Measurements from ENCODE around the gene SCIMP.
A peak's percentile ranks its signal among the peaks of the same experiment; 100 is the strongest.
"Not testable (repeated sequence)": the region's sequence is repeated elsewhere in the genome, so short reads cannot be mapped to it uniquely, and the experiment has no call there.

Gene SCIMP

DNA sequence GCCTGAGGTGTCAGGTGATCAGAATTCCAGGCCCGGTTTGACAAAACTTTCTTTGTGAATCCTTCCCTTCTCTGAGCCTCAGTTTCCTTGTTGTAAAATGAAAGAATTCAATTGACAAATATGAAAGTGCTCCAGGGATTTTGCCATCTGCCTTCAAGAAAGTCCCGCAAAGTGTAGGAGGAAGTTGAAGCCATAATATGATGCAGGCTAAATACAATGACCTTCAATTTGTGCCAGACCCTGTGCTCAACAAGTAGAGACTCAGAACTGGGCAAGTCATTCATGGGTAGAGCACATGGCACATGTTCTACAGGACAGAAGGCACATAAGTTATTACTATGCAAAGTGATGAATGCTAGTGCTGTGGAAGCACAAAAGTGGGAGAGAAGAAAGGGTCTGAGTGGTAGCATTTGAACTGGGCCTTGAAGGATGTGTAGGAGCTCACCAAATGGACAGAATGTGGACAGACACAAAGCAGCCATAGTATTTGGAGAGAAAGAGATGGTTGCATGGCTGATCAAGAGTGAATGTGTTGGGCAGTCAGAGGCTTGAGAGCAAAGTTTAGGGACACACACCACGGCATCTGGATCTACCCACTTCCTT is 2.4 kb upstream of the SCIMP start:
- H3K27ac ChIP-seq, result no peak overlapping the region
- TF ChIP-seq, protein P1, sequence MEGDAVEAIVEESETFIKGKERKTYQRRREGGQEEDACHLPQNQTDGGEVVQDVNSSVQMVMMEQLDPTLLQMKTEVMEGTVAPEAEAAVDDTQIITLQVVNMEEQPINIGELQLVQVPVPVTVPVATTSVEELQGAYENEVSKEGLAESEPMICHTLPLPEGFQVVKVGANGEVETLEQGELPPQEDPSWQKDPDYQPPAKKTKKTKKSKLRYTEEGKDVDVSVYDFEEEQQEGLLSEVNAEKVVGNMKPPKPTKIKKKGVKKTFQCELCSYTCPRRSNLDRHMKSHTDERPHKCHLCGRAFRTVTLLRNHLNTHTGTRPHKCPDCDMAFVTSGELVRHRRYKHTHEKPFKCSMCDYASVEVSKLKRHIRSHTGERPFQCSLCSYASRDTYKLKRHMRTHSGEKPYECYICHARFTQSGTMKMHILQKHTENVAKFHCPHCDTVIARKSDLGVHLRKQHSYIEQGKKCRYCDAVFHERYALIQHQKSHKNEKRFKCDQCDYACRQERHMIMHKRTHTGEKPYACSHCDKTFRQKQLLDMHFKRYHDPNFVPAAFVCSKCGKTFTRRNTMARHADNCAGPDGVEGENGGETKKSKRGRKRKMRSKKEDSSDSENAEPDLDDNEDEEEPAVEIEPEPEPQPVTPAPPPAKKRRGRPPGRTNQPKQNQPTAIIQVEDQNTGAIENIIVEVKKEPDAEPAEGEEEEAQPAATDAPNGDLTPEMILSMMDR (IDR thresholded peaks at IDR 0.05), result no peak
- TF ChIP-seq ZFX (IDR thresholded peaks at IDR 0.05; ENCODE audit: borderline replicate concordance), result no peak

GRCh38 chr17:5233492-5233891 is 1.2 kb downstream of the SCIMP start:
- peak overlapping the region; percentile 97 for H3K27ac ChIP-seq

DNA sequence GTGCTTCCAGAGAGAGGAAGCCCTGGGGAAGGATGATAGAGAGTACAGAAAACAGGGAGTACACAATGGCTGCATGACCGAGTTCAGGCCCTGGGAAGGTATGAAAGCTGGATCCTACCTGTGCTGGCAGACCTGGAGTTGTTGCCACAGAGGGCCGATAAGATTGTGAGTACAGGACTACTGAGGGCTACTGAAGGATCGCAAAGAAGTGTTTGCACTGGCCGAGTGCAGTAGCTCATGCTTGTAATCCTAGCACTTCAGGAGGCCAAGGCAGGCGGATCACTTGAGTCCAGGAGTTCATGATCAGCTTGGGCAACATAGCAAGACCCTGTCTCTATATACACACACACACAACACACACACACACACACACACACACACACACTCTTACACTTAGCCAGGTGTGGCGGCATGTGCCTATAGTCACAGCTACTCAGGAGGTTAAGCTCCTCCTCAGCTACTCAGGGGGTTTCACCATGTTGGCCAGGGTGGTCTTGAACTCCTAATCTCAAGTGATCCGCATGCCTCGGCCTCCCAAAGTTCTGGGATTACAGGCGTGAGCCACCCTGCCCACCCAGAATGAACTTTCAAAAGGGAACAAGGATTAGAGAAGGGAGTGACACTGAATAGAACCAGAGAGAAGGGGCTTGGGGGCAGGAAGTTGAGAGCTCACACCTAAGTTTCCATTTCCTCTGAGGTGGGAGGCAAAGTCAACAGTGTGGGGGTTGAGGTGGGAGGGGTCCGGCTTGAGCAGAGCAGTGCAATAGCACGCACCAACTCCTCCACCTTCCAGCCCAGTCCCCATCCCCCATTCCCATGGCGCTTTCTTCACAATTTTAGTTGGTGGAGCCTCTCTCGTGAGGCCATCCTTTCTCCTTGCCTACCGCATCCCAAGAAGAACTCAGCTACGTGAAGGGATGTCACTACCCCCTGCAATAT is 7.5 kb downstream of the SCIMP start:
- peak overlapping the region; percentile 97; the same call in 1 of the 2 replicates for H3K27ac ChIP-seq
- TF ChIP-seq ZFX (IDR thresholded peaks at IDR 0.05; ENCODE audit: borderline replicate concordance), result no peak
- TF ChIP-seq, protein P1 (IDR thresholded peaks at IDR 0.05), result no peak

GRCh38 chr17:5225668-5226457 is 8.8 kb downstream of the SCIMP start:
- no peak for TF ChIP-seq ZFX (IDR thresholded peaks at IDR 0.05; ENCODE audit: borderline replicate concordance)
- TF ChIP-seq, protein P1 (IDR thresholded peaks at IDR 0.05), result no peak
- H3K27ac ChIP-seq, result no peak overlapping the region; the same call in 1 of the 2 replicates

- H3K27ac ChIP-seq, result not testable (repeated sequence)
These were observed 12.7 kb downstream of the SCIMP start for GRCh38 chr17:5221912-5222311.

GRCh38 chr17:5220074-5220473 is 14.6 kb downstream of the SCIMP start:
- peak overlapping the region; percentile 8; the same call in 1 of the 2 replicates for H3K27ac ChIP-seq
- TF ChIP-seq, protein P1 (IDR thresholded peaks at IDR 0.05), result no peak
- no peak for TF ChIP-seq ZFX (IDR thresholded peaks at IDR 0.05; ENCODE audit: borderline replicate concordance)

DNA sequence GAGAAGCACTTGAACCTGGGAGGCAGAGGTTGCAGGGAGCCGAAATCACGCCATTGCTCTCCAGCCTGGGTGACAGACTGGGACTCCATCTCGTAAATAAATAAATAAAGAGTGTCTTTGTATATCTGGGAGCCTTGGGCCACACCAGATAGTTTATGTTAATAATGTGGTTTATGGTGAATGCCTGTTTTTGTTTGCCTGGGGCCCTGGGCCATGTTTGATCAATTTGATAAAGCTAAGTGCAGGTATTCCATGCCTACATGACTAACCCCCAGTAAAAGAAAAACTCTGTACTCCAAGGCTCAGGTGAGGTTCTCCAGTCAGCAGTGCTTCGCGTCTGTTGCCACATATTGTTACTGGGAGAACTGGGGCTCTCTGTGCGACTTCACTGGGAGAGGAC is 15.1 kb downstream of the SCIMP start:
- H3K27ac ChIP-seq, result peak overlapping the region; percentile 8; the same call in 1 of the 2 replicates

DNA sequence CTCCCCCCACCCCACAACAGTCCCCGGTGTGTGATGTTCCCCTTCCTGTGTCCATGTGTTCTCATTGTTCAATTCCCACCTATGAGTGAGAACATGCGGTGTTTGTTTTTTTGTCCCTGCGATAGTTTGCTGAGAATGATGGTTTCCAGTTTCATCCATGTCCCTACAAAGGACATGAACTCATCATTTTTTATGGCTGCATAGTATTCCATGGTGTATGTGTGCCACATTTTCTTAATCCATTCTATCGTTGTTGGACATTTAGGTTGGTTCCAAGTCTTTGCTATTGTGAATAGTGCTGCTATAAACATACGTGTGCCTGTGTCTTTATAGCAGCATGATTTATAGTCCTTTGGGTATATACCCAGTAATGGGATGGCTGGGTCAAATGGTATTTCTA is 17.1 kb downstream of the SCIMP start:
- not testable (repeated sequence) for H3K27ac ChIP-seq

More for the DNA sequence above, 15.1 kb downstream of the SCIMP start:
- TF ChIP-seq, protein P1 (IDR thresholded peaks at IDR 0.05), result no peak
- TF ChIP-seq ZFX (IDR thresholded peaks at IDR 0.05; ENCODE audit: borderline replicate concordance), result no peak

All from 22Rv1 (cell line).